GM15510 (cell line): ENCODE data around the gene OR2B2.

Source experiments
- POLR2A ChIP-seq: IDR thresholded peaks from 3 replicates; pipeline ENCODE4 v1.6.1; 2011; ENCODE audit warnings: borderline replicate concordance; ENCODE audit not compliant: insufficient read length; ENCODE audit errors: extremely low read depth

The OR2B2 gene

GRCh38 chr6:27873021-27873940 lies 38.9 kb downstream of the OR2B2 start:
- TF ChIP-seq POLR2A, result peak; percentile 99

- no peak for TF ChIP-seq POLR2A
Observed at GRCh38 chr6:27872642-27873020, 39.6 kb downstream of the OR2B2 start.

- TF ChIP-seq POLR2A, result peak; percentile 99
Observed at GRCh38 chr6:27871924-27872638, 40.1 kb downstream of the OR2B2 start.

- no peak for TF ChIP-seq POLR2A
Observed at GRCh38 chr6:27870291-27870870, 41.8 kb downstream of the OR2B2 start.

GRCh38 chr6:27868311-27868710 lies 43.9 kb downstream of the OR2B2 start:
- TF ChIP-seq POLR2A, result no peak

GRCh38 chr6:27867945-27868300 lies 44.3 kb downstream of the OR2B2 start:
- no peak for TF ChIP-seq POLR2A

- TF ChIP-seq POLR2A, result peak; percentile 97
Observed at GRCh38 chr6:27867051-27867944, 44.9 kb downstream of the OR2B2 start.

GRCh38 chr6:27866357-27867050 lies 45.7 kb downstream of the OR2B2 start:
- TF ChIP-seq POLR2A, result peak; percentile 97

GRCh38 chr6:27865850-27866356 lies 46.3 kb downstream of the OR2B2 start:
- no peak for TF ChIP-seq POLR2A

- TF ChIP-seq POLR2A, result peak; percentile 97
Observed at GRCh38 chr6:27864906-27865849, 47.0 kb downstream of the OR2B2 start.

GRCh38 chr6:27863962-27864905 lies 48.0 kb downstream of the OR2B2 start:
- TF ChIP-seq POLR2A, result no peak
